PC-3 (cell line): Measurements from ENCODE around the gene OR1D2. TPM values are rescaled to one million over a fixed set of nuclear protein-coding genes. Genes with fewer than 3 reads are reported as not detected.
"Not testable (repeated sequence)": the region's sequence is repeated elsewhere in the genome, so short reads cannot be mapped to it uniquely, and the experiment has no call there.

ENCODE experiments used
- ATAC-seq: fragments of 200-7000 bp; cut with Tn5 transposase; 2 replicates; pipeline ENCODE4 v1.9.1; 2020; ENCODE audit warnings: mild to moderate bottlenecking, moderate library complexity
- BruUV-seq: library from RNA; stranded (reverse); fragments of 400-500 nt; replicated peaks from 2 replicates; lab custom pipeline; 2021; lab: Mats Ljungman, UMichigan
- CTCF ChIA-PET: fragments of 300-600 bp; sonication (Branson Sonifier 250); formaldehyde crosslinking; loops from one replicate; lab custom pipeline; 2022; ENCODE audit warnings: antibody characterized with exemption; lab: Charles Lee
- POLR2A ChIA-PET: fragments of 300-600 bp; sonication (Branson Sonifier 250); formaldehyde crosslinking; loops from one replicate; lab custom pipeline; 2022; ENCODE audit warnings: antibody characterized with exemption; ENCODE audit not compliant: unreplicated experiment; lab: Charles Lee
- DNase-seq: peaks from one replicate; pipeline ENCODE4 v3.0.0-alpha.2; 2015
- H2AFZ ChIP-seq: fragments of 300-600 bp; sonication (generic); 2 replicates; pipeline ENCODE4 v1.6.0; 2016; ENCODE audit warnings: antibody characterized with exemption, low read length
- H3F3A ChIP-seq: fragments of 300-600 bp; sonication (generic); one replicate; pipeline ENCODE4 v1.6.0; 2017; ENCODE audit warnings: antibody characterized with exemption, low read length, control low read depth, mild to moderate bottlenecking; ENCODE audit not compliant: unreplicated experiment
- H3K27ac ChIP-seq: fragments of 300-600 bp; sonication (generic); 2 replicates; pipeline ENCODE4 v1.5.1; 2016; ENCODE audit warnings: mild to moderate bottlenecking, low read length
- H3K27me3 ChIP-seq: fragments of 300-600 bp; sonication (generic); 2 replicates; pipeline ENCODE4 v1.6.1; 2016; ENCODE audit warnings: low read length, mixed read lengths
- H3K36me3 ChIP-seq: fragments of 300-600 bp; sonication (generic); 2 replicates; pipeline ENCODE4 v1.6.1; 2016; ENCODE audit warnings: low read depth, mixed run types, low read length, mixed read lengths
- H3K4me1 ChIP-seq: fragments of 300-600 bp; sonication (generic); 2 replicates; pipeline ENCODE4 v1.5.1; 2016; ENCODE audit warnings: low read length; ENCODE audit not compliant: insufficient read depth
- H3K4me2 ChIP-seq: fragments of 300-600 bp; sonication (generic); 2 replicates; pipeline ENCODE4 v1.6.0; 2016; ENCODE audit warnings: low read length
- H3K4me3 ChIP-seq: fragments of 300-600 bp; sonication (generic); 2 replicates; pipeline ENCODE4 v1.5.1; 2016; ENCODE audit warnings: mild to moderate bottlenecking, low read length, mixed read lengths
- H3K79me2 ChIP-seq: fragments of 300-600 bp; sonication (generic); 2 replicates; pipeline ENCODE4 v1.6.1; 2017; ENCODE audit warnings: low read length, mixed read lengths
- H3K9ac ChIP-seq: fragments of 300-600 bp; sonication (generic); 2 replicates; pipeline ENCODE4 v1.6.0; 2016; ENCODE audit warnings: mild to moderate bottlenecking, low read length
- H3K9me2 ChIP-seq: fragments of 300-600 bp; sonication (generic); replicated peaks from 2 replicates; pipeline ENCODE4 v1.6.1; 2016; ENCODE audit warnings: mixed run types, low read length, mixed read lengths
- H3K9me3 ChIP-seq: fragments of 300-600 bp; sonication (generic); 2 replicates; pipeline ENCODE4 v1.6.1; 2016; ENCODE audit warnings: low read length, mixed read lengths
- H4K20me1 ChIP-seq: fragments of 300-600 bp; sonication (generic); 2 replicates; pipeline ENCODE4 v1.6.1; 2016; ENCODE audit warnings: low read length, mixed read lengths
- EZH2 ChIP-seq: fragments of 300-600 bp; sonication (generic); IDR thresholded peaks from one replicate; pipeline ENCODE4 v1.6.1; 2017; ENCODE audit warnings: antibody characterized with exemption, mild to moderate bottlenecking, low read length; ENCODE audit not compliant: unreplicated experiment
- EZH2phosphoT487 ChIP-seq: fragments of 300-600 bp; sonication (generic); IDR thresholded peaks from 2 replicates; pipeline ENCODE4 v1.6.1; 2018; ENCODE audit warnings: mild to moderate bottlenecking, antibody characterized with exemption, low read length, borderline replicate concordance
- intact Hi-C: fragments of 100-400 bp; cut with micrococcal nuclease; formaldehyde crosslinking; loops from 2 replicates; pipeline ENCODE4 v1.9.0; 2023
- total RNA-seq: library from RNA; depleted of rRNA; stranded (reverse); fragments of >200 nt; gene quantifications from 2 replicates; pipeline ENCODE4 v1.2.3, GENCODE V29; 2014
- TF ChIP-seq, protein P1 (sequence below): fragments of 300-600 bp; sonication (generic); conservative IDR thresholded peaks from 2 replicates; pipeline ENCODE4 v1.5.1; 2017; ENCODE audit warnings: antibody characterized with exemption, low read depth, mild to moderate bottlenecking, low read length

The OR1D2 gene
- total RNA-seq, 1 experiment from 2014 or later: not detected

DNA sequence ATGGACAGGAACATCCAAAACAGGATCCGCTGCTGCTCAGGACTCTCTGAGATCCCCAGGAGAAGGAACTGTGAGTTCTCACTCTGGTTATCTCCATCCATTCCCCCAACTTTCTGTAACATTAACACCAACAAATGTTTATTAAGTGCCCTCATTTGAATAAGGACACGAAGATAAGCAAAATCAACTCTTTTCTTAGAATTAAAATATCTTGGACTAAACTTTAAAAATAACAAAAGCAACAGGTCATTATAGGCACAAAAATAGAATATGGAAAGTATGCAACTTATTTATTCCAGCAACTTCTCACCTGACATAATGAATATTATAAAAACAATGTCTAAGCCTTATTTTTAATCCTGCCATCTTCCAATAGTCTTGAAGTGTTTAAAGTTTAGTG, 40.7 kb downstream of the OR1D2 start, which contains the start of gene OR1D5:
OR1D5 (minus strand) TSS at position 101 of the 400 bp plus-strand sequence; CDS start at position 101, 0 bp downstream.
- H3F3A ChIP-seq, H3K27ac ChIP-seq, intact Hi-C loops, BruUV-seq, H2AFZ ChIP-seq, ATAC-seq, CTCF ChIA-PET, H3K27me3 ChIP-seq, H3K79me2 ChIP-seq, H3K4me3 ChIP-seq, H3K4me1 ChIP-seq, DNase-seq, H4K20me1 ChIP-seq, H3K9me2 ChIP-seq, H3K36me3 ChIP-seq, H3K9me3 ChIP-seq, H3K4me2 ChIP-seq, H3K9ac ChIP-seq, POLR2A ChIA-PET: not testable (repeated sequence)

- H3K79me2 ChIP-seq, DNase-seq, CTCF ChIA-PET, H3K4me3 ChIP-seq, H4K20me1 ChIP-seq, H3K27ac ChIP-seq, H3K36me3 ChIP-seq, H3K27me3 ChIP-seq, BruUV-seq, H3K9me3 ChIP-seq, H3K4me2 ChIP-seq, H2AFZ ChIP-seq, ATAC-seq, H3K4me1 ChIP-seq, H3F3A ChIP-seq, H3K9ac ChIP-seq, H3K9me2 ChIP-seq, POLR2A ChIA-PET, intact Hi-C loops: not testable (repeated sequence)
These were observed 41.3 kb downstream of the OR1D2 start for GRCh38 chr17:3062824-3063377.

DNA sequence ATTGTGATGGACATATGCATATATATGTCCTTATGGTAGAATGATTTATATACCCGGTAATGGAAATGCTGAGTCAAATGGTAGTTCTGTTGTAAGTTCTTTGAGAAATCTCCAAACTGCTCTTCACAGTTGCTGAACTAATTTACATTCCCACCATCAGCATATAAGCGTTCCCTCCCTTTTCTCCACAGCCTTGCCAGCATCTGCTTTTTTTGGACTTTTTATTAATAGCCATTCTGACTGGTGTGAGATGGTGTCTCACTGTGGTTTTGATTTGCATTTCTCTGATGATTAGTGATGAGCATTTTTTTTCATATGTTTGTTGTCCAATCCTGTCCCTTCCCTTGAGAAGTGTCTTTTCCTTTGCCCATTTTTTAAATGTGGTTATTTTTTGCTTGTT, 49.4 kb downstream of the OR1D2 start:
- intact Hi-C loops: not testable (repeated sequence)

DNA sequence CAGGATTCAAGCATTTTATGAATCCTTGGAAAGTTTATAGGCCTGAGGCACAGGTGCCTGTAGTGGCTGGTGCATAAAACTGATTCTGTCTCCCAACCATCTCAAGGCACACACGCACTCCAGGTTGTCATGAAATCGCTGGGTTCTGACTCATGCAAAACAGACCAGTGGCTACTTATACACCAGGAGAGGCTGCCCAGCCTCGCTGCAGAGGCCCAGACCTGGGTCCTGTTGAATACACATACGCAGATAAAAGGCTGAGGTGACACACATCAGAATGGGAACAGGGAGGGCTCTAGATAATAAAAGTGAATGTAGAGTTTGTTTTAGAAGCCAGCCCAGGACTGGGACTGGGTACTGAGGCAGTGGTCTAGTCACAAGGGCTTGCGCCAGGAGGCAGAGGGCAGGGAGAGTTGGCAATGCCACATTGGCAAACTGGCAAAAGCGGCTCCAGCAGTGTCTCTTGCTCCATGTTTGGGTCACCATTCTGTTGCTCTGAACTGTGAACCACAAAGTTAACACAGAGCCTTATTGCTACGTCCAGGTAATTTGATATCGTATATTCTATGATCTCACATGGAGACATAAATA, 54.4 kb downstream of the OR1D2 start:
- CTCF ChIA-PET: no interaction called here
- ATAC-seq: no peak
- no peaks in the 10 kb centered on the region for H3K9me2 ChIP-seq

More for the DNA sequence above, 49.4 kb downstream of the OR1D2 start:
- H3K9ac ChIP-seq, H3K79me2 ChIP-seq, H3K27me3 ChIP-seq, DNase-seq, H3K9me2 ChIP-seq, ATAC-seq, H3K4me3 ChIP-seq, H2AFZ ChIP-seq, H3K4me1 ChIP-seq, H3K9me3 ChIP-seq, H3K4me2 ChIP-seq, H3K27ac ChIP-seq, H4K20me1 ChIP-seq, H3K36me3 ChIP-seq, H3F3A ChIP-seq, BruUV-seq, CTCF ChIA-PET, POLR2A ChIA-PET: not testable (repeated sequence)

More for the DNA sequence above, 54.4 kb downstream of the OR1D2 start:
- TF ChIP-seq EZH2phosphoT487: no peak
- TF ChIP-seq EZH2: no peak
- TF ChIP-seq, protein P1, sequence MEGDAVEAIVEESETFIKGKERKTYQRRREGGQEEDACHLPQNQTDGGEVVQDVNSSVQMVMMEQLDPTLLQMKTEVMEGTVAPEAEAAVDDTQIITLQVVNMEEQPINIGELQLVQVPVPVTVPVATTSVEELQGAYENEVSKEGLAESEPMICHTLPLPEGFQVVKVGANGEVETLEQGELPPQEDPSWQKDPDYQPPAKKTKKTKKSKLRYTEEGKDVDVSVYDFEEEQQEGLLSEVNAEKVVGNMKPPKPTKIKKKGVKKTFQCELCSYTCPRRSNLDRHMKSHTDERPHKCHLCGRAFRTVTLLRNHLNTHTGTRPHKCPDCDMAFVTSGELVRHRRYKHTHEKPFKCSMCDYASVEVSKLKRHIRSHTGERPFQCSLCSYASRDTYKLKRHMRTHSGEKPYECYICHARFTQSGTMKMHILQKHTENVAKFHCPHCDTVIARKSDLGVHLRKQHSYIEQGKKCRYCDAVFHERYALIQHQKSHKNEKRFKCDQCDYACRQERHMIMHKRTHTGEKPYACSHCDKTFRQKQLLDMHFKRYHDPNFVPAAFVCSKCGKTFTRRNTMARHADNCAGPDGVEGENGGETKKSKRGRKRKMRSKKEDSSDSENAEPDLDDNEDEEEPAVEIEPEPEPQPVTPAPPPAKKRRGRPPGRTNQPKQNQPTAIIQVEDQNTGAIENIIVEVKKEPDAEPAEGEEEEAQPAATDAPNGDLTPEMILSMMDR: no peak
- H3K4me1 ChIP-seq: peaks cover 10% of the 10 kb centered on the region; the same call in 1 of the 2 replicates
- H3K27ac ChIP-seq: no peak overlapping the region
- H3K4me3 ChIP-seq: peak overlapping the region; percentile 79; the same call in 1 of the 2 replicates
- no peaks in the 10 kb centered on the region for H4K20me1 ChIP-seq
- H3K36me3 ChIP-seq: no peaks in the 10 kb centered on the region
- H3K9me3 ChIP-seq: no peaks in the 10 kb centered on the region
- POLR2A ChIA-PET: no interaction called here
- DNase-seq: peak; percentile 16
- no peak overlapping the region for H3K9ac ChIP-seq
- peak overlapping the region; percentile 90 for H3K4me2 ChIP-seq
- peak overlapping the region; percentile 100; the same call in 1 of the 2 replicates for H2AFZ ChIP-seq
- H3K79me2 ChIP-seq: no peaks in the 10 kb centered on the region
- intact Hi-C loops: loop anchor here (5.0 kb wide), 2 partner anchors 288 to 598 kb away; no protein-coding TSS in a partner anchor
- no TSS peak for BruUV-seq
- H3K27me3 ChIP-seq: no peaks in the 10 kb centered on the region
- H3F3A ChIP-seq: no peaks in the 10 kb centered on the region
